Kidney (tissue), 14 donors: Measurements from ENCODE around the gene CLIP4. TPM values are rescaled to one million over a fixed set of nuclear protein-coding genes. Genes with fewer than 3 reads are reported as not detected.

Experiments used
- DNase-seq, 5 donors: peaks; one replicate each; pipeline ENCODE4 v3.0.0-alpha.2; 2013 to 2020
- FAIRE-seq: peaks from 2 replicates; lab custom pipeline; 2012; peaks lifted over from hg19 to GRCh38; lab: Jason Lieb, UNC
- H3K27ac ChIP-seq, 2 donors: one replicate each; pipeline ENCODE4 v1.7.0; 2013; ENCODE audit warnings: low read depth in 2 of 2, low read length in 2 of 2, inconsistent platforms in 1 of 2
- H3K27me3 ChIP-seq: one replicate; pipeline ENCODE4 v1.7.1; 2013; ENCODE audit warnings: low read length, inconsistent platforms; ENCODE audit not compliant: control insufficient read depth, insufficient read depth
- H3K36me3 ChIP-seq, 3 donors: one replicate each; pipeline versions ENCODE4 v1.7.0 to v1.7.1; 2013; ENCODE audit warnings: low read length in 3 of 3, control low read depth in 1 of 3, inconsistent platforms in 1 of 3; ENCODE audit not compliant: insufficient read depth in 3 of 3, control insufficient read depth in 2 of 3
- H3K4me1 ChIP-seq, 3 donors: one replicate each; pipeline versions ENCODE4 v1.7.0 to v1.7.1; 2013; ENCODE audit warnings: low read length in 3 of 3, inconsistent platforms in 1 of 3, low read depth in 1 of 3; ENCODE audit not compliant: control insufficient read depth in 2 of 3, insufficient read depth in 2 of 3
- H3K4me3 ChIP-seq, 3 donors: one replicate each; pipeline versions ENCODE4 v1.7.0 to v1.8.1; 2013; ENCODE audit warnings: low read length in 3 of 3, control low read depth in 1 of 3, inconsistent platforms in 1 of 3
- H3K9ac ChIP-seq, 3 donors: one replicate each; pipeline versions ENCODE4 v1.7.0 to v1.7.1; 2013; ENCODE audit warnings: low read length in 3 of 3, control low read depth in 1 of 3, inconsistent platforms in 1 of 3
- H3K9me3 ChIP-seq, 3 donors: one replicate each; pipeline versions ENCODE4 v1.7.0 to v1.7.1; 2013; ENCODE audit warnings: low read length in 3 of 3, control low read depth in 1 of 3, inconsistent platforms in 1 of 3; ENCODE audit not compliant: control insufficient read depth in 2 of 3, insufficient read depth in 1 of 3
- CTCF ChIP-seq: IDR thresholded peaks from 3 replicates; pipeline ENCODE4 v1.5.1; 2012; ENCODE audit warnings: mild to moderate bottlenecking, moderate library complexity, borderline replicate concordance; ENCODE audit not compliant: insufficient read depth; ENCODE audit errors: extremely low read depth
- intact Hi-C: fragments of 100-400 bp; cut with DNase I; formaldehyde crosslinking; loops from one replicate; pipeline ENCODE4 v1.11.1; 2022
- polyA plus RNA-seq: library from polyadenylated mRNA; stranded (reverse); fragments of 350-450 nt; fragmentation: Illumina TruSeq; extraction: RNeasy Lipid Tissue Mini Kit (QIAGEN cat#74804); gene quantifications from one replicate; pipeline ENCODE4 v1.2.3, GENCODE V29; 2014; ENCODE audit warnings: low read depth, low replicate concordance; ENCODE audit not compliant: insufficient read depth
- total RNA-seq: library from RNA; stranded (reverse); fragmentation: NEBNext Ultra II Directional; extraction: Animal tissue kit (Norgen Biotek cat#: 25700); gene quantifications from one replicate; pipeline ENCODE4 v1.2.1, GENCODE V29; 2021
- donor health status: control.
- donor health status: control.
- donor health status: control.
- donor health status: control.
- donor health status: control.
- donor health status: DM: yes; HTN: yes; CAD: no.
- donor health status: Normal renal cell carcinoma (clear cell type).

The CLIP4 gene
- total and polyA plus RNA-seq, 2 donors from 2014 or later = 7.8 to 18.1 TPM

GRCh38 chr2:29129586-29130281, 14.5 kb downstream of the CLIP4 start:
- no peaks in the 10 kb centered on the region for H3K27me3 ChIP-seq
- H3K9me3 ChIP-seq = no peaks in the 10 kb centered on the region
- H3K36me3 ChIP-seq = peaks cover 3 to 4% (median 4%) of the 10 kb centered on the region in 3 donors
- no peak for TF ChIP-seq CTCF
- no peak overlapping the region for H3K9ac ChIP-seq
- FAIRE-seq (no peak), DNase-seq (no peak)
- no peak overlapping the region for H3K4me3 ChIP-seq
- peaks cover 0 to 5% (median 2%) of the 10 kb centered on the region in 3 donors for H3K4me1 ChIP-seq
- peak overlapping the region in 1 of 2 donors; percentile 62 for H3K27ac ChIP-seq
- intact Hi-C loops = no loop called here

GRCh38 chr2:29130295-29130694, 15.1 kb downstream of the CLIP4 start:
- Histone ChIP-seq H3K27me3 (no peaks in the 10 kb centered on the region), H3K4me1 (peaks cover 0 to 5% (median 2%) of the 10 kb centered on the region in 3 donors), H3K9me3 (no peaks in the 10 kb centered on the region), H3K4me3 (no peak overlapping the region), H3K9ac (no peak overlapping the region), H3K27ac (peak overlapping the region in 1 of 2 donors; percentile 62), H3K36me3 (peaks cover 3 to 4% (median 4%) of the 10 kb centered on the region in 3 donors)
- DNase-seq = peak in 2 of 5 donors; percentile 24 to 40
- no peak for TF ChIP-seq CTCF
- intact Hi-C loops = no loop called here
- peak; percentile 87 for FAIRE-seq

DNA sequence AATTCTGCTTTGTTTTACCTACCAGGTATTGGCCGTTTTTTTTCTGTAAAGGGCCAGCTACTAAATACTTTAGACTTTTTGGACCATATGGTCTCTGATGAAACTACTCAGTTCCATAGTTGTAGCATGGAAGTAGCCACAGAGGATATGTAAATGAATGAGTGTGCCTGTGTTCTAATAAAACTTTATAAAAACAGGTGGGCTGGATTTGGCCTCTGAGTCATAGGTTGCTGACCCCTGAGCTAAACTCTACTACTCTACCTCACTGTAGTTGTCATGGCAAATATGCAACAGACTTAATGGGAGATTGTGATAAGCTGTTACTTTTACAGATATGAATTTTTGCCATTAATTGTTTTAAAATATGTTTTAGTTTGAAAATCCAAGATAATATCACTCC, 19.7 kb downstream of the CLIP4 start:
- Histone ChIP-seq H3K4me3 (no peak overlapping the region), H3K9me3 (peaks cover 0 to 7% (median 2%) of the 10 kb centered on the region in 3 donors), H3K27me3 (no peaks in the 10 kb centered on the region), H3K27ac (no peak overlapping the region), H3K4me1 (peaks cover 0 to 1% (median 0%) of the 10 kb centered on the region in 3 donors), H3K36me3 (peaks cover 3 to 4% (median 4%) of the 10 kb centered on the region in 3 donors), H3K9ac (no peak overlapping the region)
- FAIRE-seq = no peak
- no peak for DNase-seq
- no peak for TF ChIP-seq CTCF
- intact Hi-C loops = no loop called here
